ENCODE data around the gene LCP2. TPM values are rescaled to one million over a fixed set of nuclear protein-coding genes. Genes with fewer than 3 reads are reported as not detected.
"Not testable (repeated sequence)": the region's sequence is repeated elsewhere in the genome, so short reads cannot be mapped to it uniquely, and the experiment has no call there.

LCP2 gene
- polyA plus RNA-seq, 3 donors, result 2.7 to 3.1 (median 3.0) TPM

DNA sequence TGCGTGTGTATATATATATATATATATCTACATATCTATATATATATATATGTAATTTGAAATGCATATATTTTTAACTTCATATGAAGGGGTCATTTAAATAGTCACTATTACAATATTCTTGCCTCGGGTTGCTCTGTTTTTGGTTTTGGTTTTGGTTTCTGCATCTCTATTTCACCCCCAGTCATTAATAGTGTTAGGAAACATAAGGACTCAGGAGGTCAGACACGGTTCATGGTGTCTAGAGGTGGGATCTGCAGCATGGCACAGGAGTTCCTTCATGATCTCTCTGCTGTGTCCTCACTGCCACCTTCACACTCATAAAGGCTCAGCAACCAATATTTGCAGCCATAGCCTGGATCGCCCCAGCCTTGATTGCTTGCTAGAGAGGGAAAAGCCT is 48.2 kb downstream of the LCP2 start:
- DNase-seq, result no peak

- DNase-seq, result not testable (repeated sequence)
These were observed 48.7 kb downstream of the LCP2 start for GRCh38 chr5:170248931-170249227.

DNA sequence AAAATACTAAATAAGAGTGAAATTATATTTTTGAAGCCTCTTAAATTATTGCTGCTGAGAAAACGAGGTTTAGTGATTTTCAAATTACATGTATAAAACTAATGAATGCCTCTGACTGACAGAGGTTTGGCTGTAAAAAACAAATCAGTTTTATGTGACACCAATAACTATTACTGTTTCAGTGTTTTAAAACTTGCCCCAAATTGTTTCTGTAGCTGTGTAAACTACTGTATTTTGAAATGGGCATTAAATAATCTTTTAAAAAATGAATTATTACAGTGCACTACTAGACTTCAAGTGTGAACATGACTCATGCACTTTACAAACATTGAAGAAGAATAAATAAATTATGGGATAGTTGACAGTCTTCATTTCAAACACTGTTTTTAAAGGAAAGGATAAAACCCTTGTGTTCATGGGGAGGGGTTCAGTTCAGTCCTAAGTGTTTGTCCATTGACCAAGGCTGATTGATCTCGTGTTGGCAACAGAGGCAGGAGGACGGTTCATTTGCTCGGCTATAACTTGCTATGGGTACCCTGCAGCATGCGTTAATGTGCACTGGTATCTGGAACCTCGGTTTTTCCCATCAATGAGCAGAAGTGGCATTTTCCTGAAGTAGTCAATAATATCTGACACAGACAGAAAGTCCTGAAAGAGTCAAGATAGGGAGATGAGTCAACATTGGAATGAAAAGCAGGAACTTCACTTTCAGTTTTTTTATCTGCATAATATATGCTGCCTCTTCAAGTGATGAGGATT is 49.2 kb downstream of the LCP2 start:
- DNase-seq, result no peak

GRCh38 chr5:170247363-170247762 is 50.2 kb downstream of the LCP2 start:
- no peak for DNase-seq

GRCh38 chr5:170246126-170246870 is 51.3 kb downstream of the LCP2 start:
- no peak for DNase-seq

GRCh38 chr5:170245436-170245835 is 52.1 kb downstream of the LCP2 start:
- DNase-seq, result not testable (repeated sequence)

DNA sequence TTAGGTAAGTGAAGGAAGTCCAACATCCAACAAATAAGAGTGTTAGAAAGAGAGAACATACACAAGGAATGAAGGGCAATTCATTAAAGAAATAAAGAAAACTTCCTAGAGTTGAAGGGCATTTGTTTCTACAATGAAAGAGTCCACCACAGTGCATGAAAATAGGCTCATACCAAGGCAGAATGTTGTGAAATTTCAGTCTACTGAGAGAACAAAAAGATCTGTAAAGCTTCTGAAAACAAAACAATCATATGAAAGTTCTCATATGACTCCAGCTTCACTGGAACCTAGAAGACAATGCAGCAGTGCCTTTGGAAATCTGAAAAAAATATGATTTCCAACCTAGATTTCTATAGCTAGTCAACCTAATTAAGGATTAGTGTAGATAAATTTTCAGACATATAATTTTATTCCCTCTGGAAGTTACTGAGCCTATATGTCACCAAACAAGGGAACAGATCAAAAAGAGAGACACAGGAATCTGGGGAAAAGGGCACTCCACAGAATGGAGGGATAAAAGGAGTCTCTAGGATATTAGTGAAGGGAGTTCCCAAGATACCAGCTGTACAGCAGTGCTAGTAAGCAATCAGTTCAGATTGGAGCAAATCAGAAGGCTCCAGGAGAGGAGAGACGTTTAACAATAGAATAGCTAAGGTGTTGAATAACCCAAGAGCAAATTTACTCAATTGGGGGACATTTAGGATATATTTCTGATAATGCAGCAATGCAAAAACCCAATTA is 59.0 kb downstream of the LCP2 start:
- no peak for DNase-seq

DNA sequence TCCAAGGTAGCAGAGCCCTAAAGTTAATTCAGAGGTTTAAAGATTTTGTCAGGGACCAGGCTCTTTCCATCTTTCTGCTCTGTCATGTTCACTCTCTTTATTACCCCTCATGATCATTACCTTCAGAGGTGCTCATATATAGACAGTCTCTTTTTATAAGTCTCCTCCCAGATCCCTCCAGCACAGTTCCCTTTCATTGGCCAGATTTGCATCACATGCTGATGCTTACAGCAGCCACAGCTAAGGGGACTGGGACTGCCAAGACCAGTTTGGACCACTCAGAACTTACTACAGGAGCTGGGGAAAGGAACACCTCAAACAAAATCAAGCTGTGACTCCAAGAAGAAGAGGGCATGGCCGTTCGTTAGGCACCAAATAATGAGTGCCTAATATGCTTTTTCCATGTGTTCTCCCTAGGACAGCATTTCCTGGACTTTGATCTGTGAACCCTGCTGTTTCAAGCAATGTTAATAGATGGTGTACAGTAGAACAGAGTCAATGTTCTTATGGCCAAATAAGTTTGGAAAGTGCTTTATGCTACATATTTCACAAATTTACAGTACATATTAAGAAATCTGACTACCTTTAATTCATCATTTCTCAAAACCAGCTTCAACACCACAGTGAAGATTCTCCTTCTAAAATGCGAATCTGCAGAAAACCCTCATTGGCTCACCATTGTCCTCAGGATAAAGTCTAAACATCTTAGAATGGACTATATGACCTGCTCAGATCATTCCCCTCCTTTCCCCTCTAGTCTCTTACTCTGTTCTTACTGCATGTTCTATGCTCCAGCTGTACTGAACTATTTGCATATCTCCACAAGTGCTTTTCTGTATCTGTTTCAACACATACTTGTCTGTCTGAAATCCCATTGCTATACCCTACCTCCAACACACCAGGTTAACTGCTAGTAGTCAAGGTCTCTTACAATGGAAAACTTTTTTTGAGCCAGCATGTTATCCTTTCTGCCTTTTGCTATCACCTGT is 61.4 kb downstream of the LCP2 start:
- no peak for DNase-seq

- no peak for DNase-seq
These were observed 64.2 kb downstream of the LCP2 start for GRCh38 chr5:170233358-170233892.

DNA sequence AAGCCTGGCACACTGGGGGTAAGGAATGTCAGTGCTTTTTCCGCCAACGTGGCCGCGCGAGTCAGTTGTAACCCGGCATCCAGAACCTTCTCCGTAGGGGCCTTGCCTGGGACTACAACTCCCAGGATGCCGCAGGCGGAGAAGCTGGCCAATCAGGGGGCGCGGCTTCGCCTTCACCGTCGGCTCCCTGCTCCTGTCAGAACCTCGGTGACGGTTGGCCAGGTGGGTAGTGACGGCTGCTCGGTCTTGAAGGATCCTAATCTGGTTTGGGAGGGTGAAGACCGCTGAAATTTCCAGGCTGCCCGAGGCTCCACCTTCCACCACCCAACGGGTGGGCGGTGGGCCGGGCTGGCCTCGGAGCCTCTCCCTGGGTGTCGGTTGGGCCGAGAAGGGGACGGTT is 64.8 kb downstream of the LCP2 start, which contains the start of gene C5orf58:
Gene C5orf58 (plus strand): TSS at position 200 of the 400 bp plus-strand sequence. CDS start 1,992 bp downstream, outside the sequence.
- DNase-seq, result no peak

- DNase-seq, result no peak
These were observed 68.7 kb downstream of the LCP2 start for GRCh38 chr5:170228762-170229435.

DNA sequence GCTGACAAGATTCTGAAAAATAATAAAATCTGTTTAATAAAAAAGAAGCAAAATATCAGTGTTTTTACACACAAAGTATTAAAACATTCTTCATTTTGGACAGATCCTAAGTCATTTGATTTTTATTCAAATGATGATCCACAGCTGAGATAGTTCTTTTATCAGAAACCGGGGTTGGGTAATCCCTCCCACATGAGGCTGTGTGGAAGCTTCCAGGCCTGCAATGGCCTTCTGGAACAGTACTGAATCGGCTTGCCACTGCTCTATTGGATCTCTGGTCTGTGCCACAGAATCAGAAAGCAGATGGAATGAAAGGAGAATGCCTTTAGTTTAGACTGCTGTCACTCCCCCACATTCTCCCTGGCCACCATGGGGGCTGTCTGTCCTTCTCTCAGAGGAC is 70.9 kb downstream of the LCP2 start:
- DNase-seq, result no peak

DNA sequence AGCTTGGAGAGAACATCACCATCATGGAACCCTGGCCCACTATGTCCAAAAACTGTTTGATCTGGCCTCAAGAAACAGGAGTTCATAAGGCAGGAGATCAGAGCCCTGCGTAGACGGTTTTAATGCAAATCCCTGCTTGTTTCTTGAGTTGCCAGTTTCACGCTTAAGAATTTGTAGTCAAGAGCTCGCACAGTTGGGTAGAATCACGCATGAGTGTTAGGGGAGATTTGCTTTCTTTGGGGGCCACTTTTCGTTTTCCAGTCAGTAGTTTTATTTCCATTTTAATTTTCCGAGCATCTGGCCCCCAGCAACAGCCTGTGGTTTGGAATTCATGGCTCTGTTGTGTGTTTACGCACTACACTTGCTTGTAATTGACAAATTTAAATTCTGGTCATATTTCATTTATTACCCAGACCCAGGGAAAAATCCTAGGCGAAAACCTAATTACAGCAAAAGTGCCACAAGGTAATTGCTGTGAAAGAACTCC is 71.4 kb downstream of the LCP2 start:
- DNase-seq, result no peak

- DNase-seq, result peak; percentile 79
These were observed 72.0 kb downstream of the LCP2 start for GRCh38 chr5:170225326-170226128.

GRCh38 chr5:170223906-170224305 is 73.7 kb downstream of the LCP2 start:
- no peak for DNase-seq

- peak; percentile 50 for DNase-seq
These were observed 74.2 kb downstream of the LCP2 start for GRCh38 chr5:170223360-170223759.

DNA sequence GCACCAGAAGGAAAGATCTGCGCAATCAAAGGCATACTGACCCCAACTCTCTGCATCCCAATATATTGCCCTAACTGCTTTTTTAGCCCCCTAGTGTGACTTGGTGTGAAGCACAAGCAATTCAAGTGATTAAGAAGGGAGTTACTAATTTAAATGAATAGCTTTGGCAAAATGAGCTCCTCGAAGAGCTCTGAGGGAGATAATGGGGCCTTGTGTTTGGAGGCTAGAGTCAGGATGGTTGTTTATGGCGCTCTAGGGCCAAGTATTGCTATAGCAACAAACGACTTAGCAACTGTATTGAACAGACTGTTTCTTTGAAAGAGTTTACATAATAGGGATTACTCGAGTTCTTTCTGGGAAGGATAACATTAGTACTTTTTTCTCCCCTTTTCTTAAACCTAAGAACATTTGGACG is 76.2 kb downstream of the LCP2 start:
- no peak for DNase-seq

GRCh38 chr5:170220191-170220590 is 77.4 kb downstream of the LCP2 start:
- DNase-seq, result no peak

- no peak for DNase-seq
These were observed 78.0 kb downstream of the LCP2 start for GRCh38 chr5:170219615-170220014.

GRCh38 chr5:170218726-170219125 is 78.9 kb downstream of the LCP2 start:
- DNase-seq, result no peak
